IgD-negative memory B cell (primary cell): Measurements from ENCODE around the gene CMTR1. TPM values are rescaled to one million over a fixed set of nuclear protein-coding genes. Genes with fewer than 3 reads are reported as not detected.
A peak's percentile ranks its signal among the peaks of the same experiment; 100 is the strongest.

Experiments used
- H3K27ac Mint-ChIP-seq, 3 donors: one replicate each; pipeline ENCODE4 v1.8.0; 2020 to 2022; ENCODE audit warnings: mild to moderate bottlenecking in 3 of 3, mixed read lengths in 3 of 3, moderate library complexity in 1 of 3
- H3K27me3 Mint-ChIP-seq: one replicate; pipeline ENCODE4 v1.8.0; 2021; ENCODE audit warnings: mixed read lengths
- H3K36me3 Mint-ChIP-seq: one replicate; pipeline ENCODE4 v1.8.0; 2020; ENCODE audit warnings: mild to moderate bottlenecking, mixed read lengths
- H3K4me1 Mint-ChIP-seq, 3 donors: one replicate each; pipeline ENCODE4 v1.8.0; 2020 to 2022; ENCODE audit warnings: mixed read lengths in 3 of 3, mild to moderate bottlenecking in 1 of 3
- H3K4me3 Mint-ChIP-seq, 4 donors: one replicate each; pipeline ENCODE4 v1.8.0; 2020 to 2022; ENCODE audit warnings: mild to moderate bottlenecking in 4 of 4, mixed read lengths in 4 of 4, moderate library complexity in 3 of 4
- H3K9me3 Mint-ChIP-seq, 3 donors: one replicate each; pipeline ENCODE4 v1.8.0; 2020 to 2021; ENCODE audit warnings: mixed read lengths in 3 of 3, mild to moderate bottlenecking in 1 of 3
- polyA plus RNA-seq: library from polyadenylated mRNA; unstranded; fragments of 300-500 nt; fragmentation: Illumina TruSeq; gene quantifications from one replicate; pipeline ENCODE4 v1.2.3, GENCODE V29; 2021

CMTR1 gene
- polyA plus RNA-seq, 1 donor from 2014 or later: 27.5 TPM

DNA sequence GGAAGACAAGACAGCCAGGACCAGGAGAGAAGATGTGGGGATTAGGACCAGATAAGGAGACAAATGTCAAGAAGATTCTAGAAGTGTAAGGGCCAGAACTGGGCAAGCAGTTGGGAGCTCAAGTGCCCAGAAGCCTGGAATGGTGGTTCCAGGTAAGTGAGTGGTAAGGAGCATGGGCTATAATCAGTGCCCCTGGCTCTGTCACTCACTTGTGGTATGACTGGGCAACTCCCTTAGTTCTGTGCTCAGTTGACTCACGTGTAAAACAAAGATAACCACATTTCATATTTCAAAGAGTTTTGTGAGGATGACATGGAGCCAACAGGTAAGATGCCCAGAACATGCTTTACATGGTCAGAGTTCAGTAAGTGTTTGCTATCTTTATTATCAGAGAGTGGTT is 55.5 kb downstream of the CMTR1 start:
- peak overlapping the region in 2 of 3 donors; percentile 89 to 91 for H3K27ac Mint-ChIP-seq
- no peaks in the 10 kb centered on the region for H3K9me3 Mint-ChIP-seq
- no peak overlapping the region for H3K4me3 Mint-ChIP-seq
- H3K36me3 Mint-ChIP-seq: no peaks in the 10 kb centered on the region
- no peaks in the 10 kb centered on the region for H3K27me3 Mint-ChIP-seq
- H3K4me1 Mint-ChIP-seq: peaks cover 28 to 38% (median 29%) of the 10 kb centered on the region in 3 donors

DNA sequence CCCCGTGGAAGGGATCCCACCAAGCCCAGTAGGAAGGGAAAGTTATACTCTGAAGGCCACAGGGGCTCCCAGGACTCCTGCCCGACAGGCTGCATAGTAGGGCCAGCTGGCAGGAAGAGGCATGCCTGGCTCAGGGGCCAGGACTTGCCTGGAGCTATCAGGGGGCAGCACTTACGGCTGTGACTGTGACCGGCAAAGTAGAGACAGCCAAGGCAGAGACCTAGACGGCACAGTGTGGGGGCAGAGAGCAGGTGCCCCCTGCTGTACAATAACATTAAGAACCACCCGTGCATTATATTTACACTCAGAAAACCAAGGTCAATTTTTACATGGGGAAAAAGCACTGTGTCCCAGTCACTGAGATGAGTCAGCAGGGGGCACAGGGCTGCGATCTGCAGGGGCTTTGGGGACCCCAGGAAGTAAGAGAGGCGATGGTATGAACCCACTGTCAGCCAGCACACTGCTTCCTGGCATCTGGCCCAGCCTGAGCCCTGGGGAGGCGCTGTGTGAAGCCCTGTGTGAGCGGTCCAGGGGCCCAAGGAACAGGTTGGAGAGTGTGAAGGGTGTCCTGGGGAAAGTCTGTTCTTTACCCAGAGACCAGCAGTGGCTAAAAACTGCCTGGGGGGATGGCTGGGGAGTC is 56.8 kb downstream of the CMTR1 start:
- Mint-ChIP-seq H3K4me1 (peaks cover 29 to 43% (median 30%) of the 10 kb centered on the region in 3 donors), H3K27ac (peak overlapping the region; percentile 85 to 90 (median 87)), H3K27me3 (no peaks in the 10 kb centered on the region), H3K4me3 (peak overlapping the region in 2 of 4 donors; percentile 48 to 83), H3K9me3 (no peaks in the 10 kb centered on the region), H3K36me3 (no peaks in the 10 kb centered on the region)

GRCh38 chr6:37490536-37491170 is 57.6 kb downstream of the CMTR1 start:
- Mint-ChIP-seq H3K27ac (peak overlapping the region; percentile 85 to 90 (median 87)), H3K4me3 (peak overlapping the region in 2 of 4 donors; percentile 35 to 81), H3K9me3 (no peaks in the 10 kb centered on the region), H3K27me3 (no peaks in the 10 kb centered on the region), H3K4me1 (peaks cover 29 to 45% (median 34%) of the 10 kb centered on the region in 3 donors), H3K36me3 (no peaks in the 10 kb centered on the region)

DNA sequence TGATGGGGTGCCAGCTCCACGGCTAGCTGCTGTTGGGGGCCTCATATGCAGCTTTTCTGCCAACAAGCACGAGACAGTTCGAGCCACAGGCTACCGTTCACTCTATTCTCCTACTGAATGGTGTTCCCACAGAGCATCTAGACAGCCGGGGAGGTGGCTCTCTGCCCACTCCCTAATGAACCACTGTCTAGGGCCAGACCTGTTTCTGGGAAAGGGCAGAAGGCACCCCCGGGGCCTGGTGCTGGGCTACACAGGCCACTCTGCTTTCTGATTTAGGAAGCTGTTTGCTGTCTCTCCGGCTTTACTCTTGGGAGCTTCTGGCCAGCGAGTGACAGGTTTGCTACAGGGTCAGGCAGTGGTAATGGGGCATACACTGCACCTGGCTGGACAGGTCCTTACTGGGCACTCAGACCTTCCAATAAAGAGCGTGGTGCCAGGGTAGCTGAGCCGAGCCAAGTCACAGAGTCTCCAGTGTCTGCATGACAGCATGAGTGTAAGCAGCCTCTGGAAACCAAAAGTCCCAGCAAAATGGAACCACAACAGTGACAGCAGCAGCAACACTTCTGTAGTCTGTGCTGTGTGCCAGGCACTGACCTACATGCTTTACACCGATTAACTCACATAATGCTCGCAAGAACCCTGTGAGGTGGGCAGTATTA is 58.3 kb downstream of the CMTR1 start:
- Mint-ChIP-seq H3K4me1 (peaks cover 29 to 47% (median 36%) of the 10 kb centered on the region in 3 donors), H3K27me3 (no peaks in the 10 kb centered on the region), H3K27ac (peak overlapping the region in 2 of 3 donors; percentile 85 to 87), H3K36me3 (no peaks in the 10 kb centered on the region), H3K9me3 (no peaks in the 10 kb centered on the region), H3K4me3 (peak overlapping the region in 1 of 4 donors; percentile 23)

GRCh38 chr6:37491830-37492208 is 58.8 kb downstream of the CMTR1 start:
- Mint-ChIP-seq H3K27ac (peak overlapping the region in 2 of 3 donors; percentile 48 to 87), H3K36me3 (peaks cover 5% of the 10 kb centered on the region), H3K27me3 (no peaks in the 10 kb centered on the region), H3K4me1 (peaks cover 30 to 52% (median 36%) of the 10 kb centered on the region in 3 donors), H3K9me3 (no peaks in the 10 kb centered on the region), H3K4me3 (no peak overlapping the region)

DNA sequence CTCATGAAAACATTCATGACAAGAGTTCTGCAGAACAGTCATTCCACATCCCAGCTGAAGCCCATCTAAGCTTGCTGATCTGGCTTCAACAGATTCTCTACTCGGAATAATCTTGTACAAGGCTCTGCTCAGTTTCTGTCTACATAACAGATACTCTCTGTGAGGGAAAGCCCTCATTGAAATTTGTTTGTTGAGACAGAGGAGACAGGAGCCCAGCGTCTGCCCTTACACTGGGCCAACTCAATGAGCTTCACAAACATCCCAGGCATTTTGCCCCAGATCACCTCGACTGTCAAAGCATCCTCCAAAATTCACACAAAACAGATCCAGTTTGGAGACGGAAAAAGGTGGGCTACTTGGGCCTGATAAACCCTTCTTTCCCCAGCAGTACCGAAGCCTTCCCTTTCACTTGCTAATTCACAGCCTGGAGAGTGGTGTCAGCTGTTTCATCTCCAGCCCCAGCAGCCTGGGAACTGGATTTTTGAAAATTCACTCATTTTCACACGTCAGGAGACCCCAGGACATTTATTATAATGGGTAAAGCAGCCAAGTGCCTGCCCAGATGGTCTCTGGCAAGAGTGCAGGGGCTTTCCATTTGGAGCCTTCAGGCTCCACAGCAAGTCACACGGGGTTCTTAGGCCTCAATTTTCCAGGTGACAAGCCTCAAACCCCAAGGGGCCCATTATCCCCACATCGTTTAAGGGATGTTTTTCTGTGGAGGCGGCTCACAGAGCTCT is 59.4 kb downstream of the CMTR1 start:
- Mint-ChIP-seq H3K4me1 (peaks cover 35 to 58% (median 39%) of the 10 kb centered on the region in 3 donors), H3K9me3 (no peaks in the 10 kb centered on the region), H3K4me3 (peak overlapping the region in 1 of 4 donors; percentile 24), H3K27me3 (no peaks in the 10 kb centered on the region), H3K27ac (peak overlapping the region; percentile 39 to 87 (median 48)), H3K36me3 (peaks cover 6% of the 10 kb centered on the region)

DNA sequence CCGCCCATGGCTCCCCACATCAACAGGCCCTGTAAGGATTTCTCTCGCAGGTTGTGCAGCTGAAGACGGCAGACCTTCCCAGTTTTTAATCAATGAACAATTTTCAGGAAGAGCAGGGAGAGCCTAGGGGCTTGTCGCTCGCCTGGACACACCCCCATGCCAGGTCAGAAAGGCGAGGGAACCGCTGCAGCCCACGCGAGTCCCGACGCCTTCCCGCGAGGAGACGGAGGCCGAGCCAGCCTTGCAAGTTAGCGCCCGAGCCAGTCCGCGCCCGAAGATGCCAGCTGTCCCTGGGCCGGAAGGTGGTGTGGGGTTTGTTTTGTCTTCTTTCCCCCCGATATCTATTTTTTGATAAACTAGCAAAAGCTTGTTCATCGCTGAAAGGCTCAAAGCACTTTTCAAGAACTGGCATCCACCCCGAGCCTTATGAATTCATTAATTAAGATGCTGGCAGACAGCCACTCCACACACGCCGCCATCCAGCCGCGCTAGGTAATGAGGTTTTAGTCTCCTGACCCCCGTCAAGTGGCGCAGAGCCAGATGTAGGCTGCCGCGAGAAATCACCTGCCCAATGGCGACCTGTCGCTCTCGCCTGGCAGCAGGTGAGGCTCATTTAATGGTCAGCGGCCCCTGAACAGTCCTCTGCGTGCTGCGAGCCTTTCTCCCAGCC is 60.1 kb downstream of the CMTR1 start:
- Mint-ChIP-seq H3K4me1 (peaks cover 31 to 60% (median 42%) of the 10 kb centered on the region in 3 donors), H3K27me3 (no peaks in the 10 kb centered on the region), H3K4me3 (peak overlapping the region in 1 of 4 donors; percentile 29)

DNA sequence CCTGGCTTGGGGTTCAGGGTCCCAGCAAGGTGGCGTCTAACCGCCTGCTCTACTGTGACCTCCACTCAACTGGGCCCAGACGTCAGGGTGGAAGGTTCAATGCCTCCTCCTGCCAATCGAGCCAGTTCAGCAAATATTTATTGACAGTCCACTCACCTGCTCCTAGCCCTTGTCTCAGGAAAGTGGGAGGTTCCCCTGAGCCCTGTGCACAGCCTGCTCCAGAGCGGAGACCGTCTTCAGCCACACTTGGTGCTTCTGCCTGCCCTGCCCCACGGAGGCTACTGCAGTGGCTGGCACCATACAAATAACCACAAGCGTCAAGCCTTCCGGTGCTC is 60.6 kb downstream of the CMTR1 start:
- peaks cover 6% of the 10 kb centered on the region for H3K36me3 Mint-ChIP-seq
- no peaks in the 10 kb centered on the region for H3K9me3 Mint-ChIP-seq
- peaks cover 27 to 59% (median 44%) of the 10 kb centered on the region in 3 donors for H3K4me1 Mint-ChIP-seq
- H3K27me3 Mint-ChIP-seq: no peaks in the 10 kb centered on the region
- peak overlapping the region in 2 of 4 donors; percentile 27 to 29 for H3K4me3 Mint-ChIP-seq
- H3K27ac Mint-ChIP-seq: no peak overlapping the region

More for the DNA sequence above, 60.1 kb downstream of the CMTR1 start:
- Mint-ChIP-seq H3K9me3 (no peaks in the 10 kb centered on the region), H3K36me3 (peaks cover 6% of the 10 kb centered on the region), H3K27ac (peak overlapping the region in 1 of 3 donors; percentile 39)

DNA sequence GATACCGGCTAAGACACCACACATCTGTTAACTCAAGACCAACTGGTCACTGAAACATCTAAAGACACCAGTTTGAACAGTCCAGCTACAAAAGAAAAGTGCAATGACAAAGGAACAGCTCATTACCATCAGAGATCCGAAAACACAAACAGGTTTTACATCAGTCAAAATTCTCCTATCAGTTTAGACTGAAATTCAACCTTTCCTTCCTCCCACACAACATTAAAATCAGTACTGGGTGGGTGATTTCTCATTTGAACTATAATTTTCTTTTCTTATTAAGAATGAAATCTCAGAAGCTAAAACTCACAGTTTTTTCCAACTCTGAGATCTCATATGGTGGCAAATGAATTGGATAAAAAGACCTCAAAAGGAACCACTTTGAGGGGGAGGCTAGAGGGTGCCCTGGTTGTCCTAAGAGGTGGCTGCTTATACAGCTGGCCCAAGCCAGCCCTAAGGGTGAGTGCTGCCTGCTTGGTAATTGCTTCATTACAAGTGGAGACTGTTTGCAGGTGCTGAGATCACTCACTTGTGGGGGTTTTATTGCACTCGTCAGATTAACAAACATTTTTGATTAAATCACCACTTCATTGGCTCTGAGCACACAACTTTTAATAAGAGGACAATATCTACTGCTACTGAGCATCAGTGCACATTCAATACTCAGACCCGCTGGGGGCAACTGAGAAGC is 62.4 kb downstream of the CMTR1 start:
- Mint-ChIP-seq H3K27me3 (no peaks in the 10 kb centered on the region), H3K9me3 (no peaks in the 10 kb centered on the region), H3K4me3 (no peak overlapping the region), H3K4me1 (peaks cover 20 to 64% (median 47%) of the 10 kb centered on the region in 3 donors), H3K27ac (no peak overlapping the region), H3K36me3 (peaks cover 9% of the 10 kb centered on the region)

- Mint-ChIP-seq H3K27me3 (no peaks in the 10 kb centered on the region), H3K9me3 (no peaks in the 10 kb centered on the region), H3K27ac (peak overlapping the region; percentile 27 to 80 (median 67)), H3K36me3 (peaks cover 9% of the 10 kb centered on the region), H3K4me1 (peaks cover 22 to 62% (median 43%) of the 10 kb centered on the region in 3 donors), H3K4me3 (peak overlapping the region; percentile 76 to 100 (median 85))
Measured at GRCh38 chr6:37496951-37497885, 64.2 kb downstream of the CMTR1 start.

GRCh38 chr6:37499433-37500293 is 66.6 kb downstream of the CMTR1 start, which contains the start of gene CCDC167:
CCDC167 (minus strand) TSS chr6:37499893; CDS start chr6:37499863, 30 bp downstream.
- Mint-ChIP-seq H3K4me1 (peaks cover 38 to 70% (median 58%) of the 10 kb centered on the region in 3 donors), H3K4me3 (peak within 1 kb of the TSS; percentile 87 to 100 (median 98)), H3K27me3 (no peaks in the 10 kb centered on the region), H3K9me3 (no peaks in the 10 kb centered on the region), H3K27ac (peak within 1 kb of the TSS; percentile 84 to 98 (median 97)), H3K36me3 (peaks cover 9% of the 10 kb centered on the region)

DNA sequence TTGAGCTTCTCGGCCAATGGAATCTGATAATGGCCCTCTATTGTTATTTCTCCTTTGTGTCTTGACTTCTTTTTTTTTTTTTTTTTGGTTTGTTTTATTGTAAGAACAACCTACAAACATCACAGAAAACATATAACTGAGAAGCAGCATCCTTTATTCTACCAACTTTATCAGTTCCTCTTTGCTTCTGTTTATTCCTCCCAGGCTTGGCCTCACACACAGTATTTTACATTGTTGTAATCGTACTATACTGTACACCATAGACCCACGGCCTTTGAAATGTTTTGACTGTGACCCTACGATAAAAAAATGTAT is 67.2 kb downstream of the CMTR1 start:
- H3K36me3 Mint-ChIP-seq: peaks cover 9% of the 10 kb centered on the region
- H3K4me3 Mint-ChIP-seq: peak overlapping the region; percentile 87 to 100 (median 98)
- H3K27me3 Mint-ChIP-seq: no peaks in the 10 kb centered on the region
- H3K9me3 Mint-ChIP-seq: no peaks in the 10 kb centered on the region
- H3K4me1 Mint-ChIP-seq: peaks cover 38 to 70% (median 60%) of the 10 kb centered on the region in 3 donors
- H3K27ac Mint-ChIP-seq: peak overlapping the region; percentile 84 to 98 (median 97)
